OCI-LY1 (cell line): ENCODE results near the gene WDR82.

Source experiments
- EZH2 ChIP-seq: fragments of 200-600 bp; sonication (generic), shearing (Covaris generic); IDR thresholded peaks from 2 replicates; pipeline ENCODE4 v1.8.0; 2017; ENCODE audit warnings: borderline replicate concordance, mixed run types, mild to moderate bottlenecking, antibody characterized with exemption, low read length, moderate library complexity, mixed read lengths
- TF ChIP-seq, protein P1 (sequence below): fragments of 200-600 bp; sonication (generic), shearing (Covaris generic); IDR thresholded peaks from 2 replicates; pipeline ENCODE4 v1.5.1; 2017; ENCODE audit warnings: mild to moderate bottlenecking, antibody characterized with exemption, low read length, moderate library complexity, mixed read lengths

DNA sequence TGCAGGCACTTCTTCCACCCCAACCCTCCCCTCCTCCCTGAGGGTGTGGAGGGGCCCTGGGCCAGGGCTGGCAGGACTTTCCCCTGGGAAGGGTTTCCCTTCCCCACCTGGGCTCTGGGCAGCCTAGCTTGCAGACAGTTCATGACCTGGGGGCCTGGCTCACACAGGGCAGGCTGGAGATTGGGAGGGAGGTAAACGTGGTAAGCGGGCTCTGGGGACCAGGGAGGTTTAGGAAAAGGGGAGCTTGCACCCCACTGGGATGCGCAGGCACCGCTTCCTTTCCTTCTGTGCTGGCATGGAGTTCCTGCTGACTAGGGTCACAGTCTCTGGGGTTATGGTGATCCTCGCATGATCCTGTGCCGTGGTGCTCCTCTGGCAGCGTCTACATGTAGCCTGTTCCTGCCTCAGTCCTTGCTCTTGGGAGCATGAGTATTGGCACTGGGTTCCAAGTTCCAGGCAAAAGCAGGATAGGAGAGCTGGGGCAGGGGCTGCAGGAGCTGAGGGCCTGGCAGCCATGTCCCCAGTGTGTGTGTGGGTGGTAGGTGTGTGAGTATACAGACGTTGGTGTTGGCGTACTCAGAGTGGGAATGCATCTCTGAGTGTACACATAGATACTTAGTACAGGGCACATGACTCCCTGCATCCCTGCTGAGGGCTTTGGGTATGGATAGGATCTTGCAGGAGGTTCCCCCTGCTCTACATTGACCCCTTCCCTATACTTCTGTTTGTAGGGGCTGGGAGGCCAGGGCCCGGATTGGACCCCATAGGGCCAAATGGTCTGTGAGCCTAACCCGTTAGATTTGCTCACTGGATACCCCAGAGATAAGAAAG, 16.1 kb upstream of the WDR82 start:
- TF ChIP-seq, protein P1, sequence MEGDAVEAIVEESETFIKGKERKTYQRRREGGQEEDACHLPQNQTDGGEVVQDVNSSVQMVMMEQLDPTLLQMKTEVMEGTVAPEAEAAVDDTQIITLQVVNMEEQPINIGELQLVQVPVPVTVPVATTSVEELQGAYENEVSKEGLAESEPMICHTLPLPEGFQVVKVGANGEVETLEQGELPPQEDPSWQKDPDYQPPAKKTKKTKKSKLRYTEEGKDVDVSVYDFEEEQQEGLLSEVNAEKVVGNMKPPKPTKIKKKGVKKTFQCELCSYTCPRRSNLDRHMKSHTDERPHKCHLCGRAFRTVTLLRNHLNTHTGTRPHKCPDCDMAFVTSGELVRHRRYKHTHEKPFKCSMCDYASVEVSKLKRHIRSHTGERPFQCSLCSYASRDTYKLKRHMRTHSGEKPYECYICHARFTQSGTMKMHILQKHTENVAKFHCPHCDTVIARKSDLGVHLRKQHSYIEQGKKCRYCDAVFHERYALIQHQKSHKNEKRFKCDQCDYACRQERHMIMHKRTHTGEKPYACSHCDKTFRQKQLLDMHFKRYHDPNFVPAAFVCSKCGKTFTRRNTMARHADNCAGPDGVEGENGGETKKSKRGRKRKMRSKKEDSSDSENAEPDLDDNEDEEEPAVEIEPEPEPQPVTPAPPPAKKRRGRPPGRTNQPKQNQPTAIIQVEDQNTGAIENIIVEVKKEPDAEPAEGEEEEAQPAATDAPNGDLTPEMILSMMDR, result no peak
- no peak for TF ChIP-seq EZH2
